Stimulated activated CD4-positive, alpha-beta T cell treated with anti-CD3 and anti-CD28 coated beads, Interleukin-15, amount 100 ng/mL, for 24 hours (primary cell): ENCODE measurements around the gene CIP2A.
"Not testable (repeated sequence)": the region's sequence is repeated elsewhere in the genome, so short reads cannot be mapped to it uniquely, and the experiment has no call there.

Experiments
- DNase-seq: peaks from one replicate; pipeline ENCODE4 v3.0.0-alpha.2; 2020

CIP2A gene

DNA sequence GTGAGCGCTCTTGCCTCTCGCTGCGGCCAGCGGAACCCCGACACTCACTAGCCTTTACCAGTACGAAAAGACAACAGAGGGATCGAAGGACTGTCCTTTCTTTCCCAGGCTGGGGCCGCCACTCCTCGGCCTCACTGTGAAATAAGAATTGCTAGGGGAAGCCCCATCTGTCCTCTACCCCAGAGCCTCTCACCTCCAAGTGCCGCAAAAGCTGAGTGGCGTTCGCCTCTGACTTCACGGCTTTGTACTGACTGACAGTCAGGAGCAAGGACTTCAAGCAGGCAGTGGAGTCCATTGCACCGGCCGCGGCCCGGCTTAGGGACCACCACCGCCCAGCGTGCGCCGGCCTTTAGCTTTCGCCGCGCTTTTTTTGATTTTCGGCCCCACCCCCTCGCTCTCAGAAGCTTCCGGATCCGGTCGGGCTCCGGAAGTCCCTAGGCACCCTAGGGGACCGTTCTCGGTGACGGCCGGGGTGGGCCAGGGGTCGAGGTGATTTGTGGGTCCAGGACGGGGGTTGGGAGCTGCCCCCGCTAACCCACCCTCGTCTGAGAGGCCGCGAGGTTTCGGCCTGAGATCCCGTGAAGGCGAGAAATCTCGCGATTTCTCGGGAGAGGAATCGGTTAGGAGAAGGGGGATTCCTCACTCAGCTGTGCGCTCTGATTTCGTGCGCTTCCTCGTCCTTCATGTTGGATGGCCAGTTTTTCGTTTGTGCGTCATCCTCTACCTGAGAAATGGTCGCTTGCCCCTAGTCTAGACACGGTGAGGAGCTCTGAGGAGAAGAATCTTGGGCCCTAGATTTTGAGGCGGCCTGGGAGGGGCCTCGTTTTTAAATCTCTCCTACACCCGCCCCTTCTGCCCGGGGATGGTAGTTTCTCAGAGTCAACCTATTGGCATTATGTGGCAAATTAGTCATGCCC, at the start of gene CIP2A, which contains the start of gene DZIP3:
TSS of gene CIP2A (minus strand) at position 358 of the 917 bp plus-strand sequence. CDS start at position 295, 63 bp downstream.
TSS of gene DZIP3 (plus strand) at position 642 of the 917 bp plus-strand sequence. CDS start 15,685 bp downstream, outside the sequence.
- peak; percentile 91 for DNase-seq

DNA sequence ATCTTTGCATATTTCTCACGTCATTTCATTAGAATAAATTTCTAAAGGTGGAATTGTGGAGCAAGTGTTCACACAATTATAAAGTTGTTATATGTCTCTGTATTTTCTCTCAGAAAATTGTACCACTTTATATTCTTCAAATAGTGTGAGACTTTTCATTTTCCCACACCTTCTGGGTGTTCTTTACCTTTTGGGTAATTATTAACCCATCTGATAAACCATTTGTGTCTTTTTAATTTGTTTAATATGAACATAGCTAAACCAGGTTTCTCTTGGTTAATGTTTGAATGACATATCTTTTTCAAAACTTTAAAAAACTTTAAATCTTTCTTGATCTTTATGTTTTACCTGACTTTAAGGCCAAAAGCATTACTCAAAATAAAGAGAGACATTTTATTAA, 40.7 kb upstream of the CIP2A start:
- DNase-seq = no peak

DNA sequence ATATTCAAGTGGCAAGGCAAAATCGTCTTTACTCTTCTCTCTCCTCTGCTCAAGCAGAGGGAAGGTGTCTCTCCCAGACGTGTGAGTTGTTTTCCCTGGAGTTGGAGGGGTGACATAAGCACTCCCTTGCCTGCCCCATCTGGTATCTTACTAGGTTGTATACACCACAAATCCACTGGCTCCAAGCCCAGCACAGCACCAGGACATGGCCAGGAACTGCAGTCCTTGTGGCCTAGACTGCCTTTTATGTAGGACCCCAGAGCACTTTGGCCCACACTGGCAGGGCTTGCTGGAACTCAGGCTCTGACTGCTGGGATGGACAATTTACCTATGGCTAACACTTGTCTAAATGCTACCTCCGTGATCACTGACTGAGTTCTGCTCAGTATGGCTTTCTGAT, 34.3 kb upstream of the CIP2A start:
- no peak for DNase-seq

DNA sequence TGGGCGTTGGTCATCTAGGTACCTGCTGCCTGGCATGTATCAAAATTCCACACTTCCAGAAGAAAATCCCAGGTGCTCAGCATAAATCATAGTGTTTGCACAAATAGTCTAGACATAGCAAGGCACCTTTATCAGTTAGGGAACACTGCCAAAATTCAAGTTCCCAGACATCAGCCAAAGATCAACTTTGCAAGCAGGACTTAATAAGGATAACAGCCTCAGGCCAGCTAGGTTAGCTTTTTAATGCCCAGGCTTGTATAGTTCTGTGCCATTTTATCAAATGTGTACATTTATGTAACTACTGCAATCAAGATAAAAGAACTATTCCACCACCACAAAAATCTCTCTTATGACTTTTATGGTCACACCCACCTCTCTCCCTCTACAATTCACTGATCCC, 31.0 kb upstream of the CIP2A start:
- no peak for DNase-seq

DNA sequence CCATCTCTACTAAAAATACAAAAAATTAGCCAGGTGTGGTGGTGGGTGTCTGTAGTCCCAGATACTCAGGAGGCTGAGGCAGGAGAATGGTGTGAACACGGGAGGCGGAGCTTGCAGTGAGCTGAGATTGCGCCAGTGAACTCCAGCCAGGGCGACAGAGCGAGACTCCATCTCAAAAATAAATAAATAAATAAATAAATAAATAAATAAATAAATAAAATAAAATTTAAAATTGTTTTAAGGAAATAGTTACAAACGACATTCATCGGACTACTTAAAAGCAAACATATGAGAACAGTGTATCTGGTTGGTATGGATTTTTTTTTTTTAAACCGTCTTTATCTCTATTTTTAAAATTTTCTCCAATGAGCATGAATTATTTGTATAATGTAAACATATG, 26.9 kb upstream of the CIP2A start:
- DNase-seq = not testable (repeated sequence)

DNA sequence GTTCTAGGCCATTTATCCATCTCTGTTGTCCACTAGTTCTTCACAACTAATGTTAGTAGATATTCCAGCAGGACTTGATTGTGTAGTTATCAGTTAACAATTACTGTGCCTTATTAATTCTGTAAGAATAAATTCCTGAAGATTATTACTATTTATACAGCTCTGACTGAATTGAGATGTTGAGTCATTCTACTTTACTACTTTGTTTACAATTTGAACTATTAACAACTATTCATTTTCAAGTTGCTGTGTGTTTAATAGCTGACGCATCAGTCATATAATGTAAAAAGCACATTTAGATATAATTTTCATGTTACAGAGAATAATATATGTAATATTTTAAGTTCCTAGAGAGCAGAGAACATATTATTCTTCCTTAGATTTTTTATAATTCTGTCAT, 21.4 kb upstream of the CIP2A start:
- DNase-seq = no peak

DNA sequence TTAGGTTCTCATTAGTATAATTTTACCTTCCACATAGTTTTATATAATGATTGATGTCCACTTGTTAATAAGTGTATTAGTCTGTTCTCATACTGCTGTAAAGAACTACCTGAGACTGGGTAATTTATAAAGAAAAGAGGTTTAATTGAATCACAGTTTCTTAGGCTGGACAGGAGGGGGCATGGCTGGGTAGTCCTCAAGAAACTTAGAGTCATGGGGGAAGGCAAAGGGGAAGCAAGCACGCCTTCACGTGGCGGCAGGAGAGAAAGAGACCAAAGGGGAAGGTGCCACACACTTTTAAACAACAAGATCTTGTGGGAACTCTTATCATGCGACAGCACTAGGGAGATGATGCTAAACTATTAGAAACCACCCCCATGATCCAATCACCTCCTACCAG, 19.5 kb upstream of the CIP2A start:
- DNase-seq = no peak

DNA sequence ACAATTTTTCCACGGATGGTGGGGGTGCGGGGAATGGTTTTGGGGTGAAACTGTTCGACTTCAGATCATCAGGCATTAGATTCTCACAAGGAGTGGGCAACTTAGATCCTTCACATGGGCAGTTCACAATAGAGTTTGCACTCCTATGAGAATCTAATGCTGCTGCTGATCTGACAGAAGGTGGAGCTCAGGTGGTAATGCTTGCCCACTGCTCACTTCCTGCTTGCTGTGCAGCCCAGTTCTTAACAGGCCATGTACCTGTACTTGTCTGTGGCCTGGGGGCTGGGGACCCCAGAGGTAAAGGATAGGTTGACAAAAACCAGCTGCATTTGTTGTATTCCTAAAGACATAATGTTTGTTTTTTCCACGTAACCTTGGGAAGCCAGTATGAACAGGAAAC, 16.3 kb upstream of the CIP2A start:
- DNase-seq = no peak

DNA sequence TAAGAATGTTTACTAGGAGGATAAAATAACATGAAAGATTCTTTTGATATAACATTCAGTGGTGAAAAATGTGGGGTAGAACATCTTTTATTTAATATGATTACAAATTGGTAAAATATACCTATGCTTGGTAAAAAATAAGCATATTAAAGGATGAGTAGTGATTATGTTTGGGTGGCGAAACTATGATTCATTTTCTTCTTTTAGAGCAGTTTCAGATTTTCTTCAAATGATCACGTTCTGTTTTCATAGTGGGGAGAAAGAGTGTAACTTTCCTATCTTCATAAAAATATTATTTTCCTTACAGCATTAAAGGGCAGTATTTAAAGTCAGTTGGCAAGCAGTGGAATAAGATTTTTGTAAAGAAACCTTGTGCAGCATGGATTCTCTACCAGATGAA, 15.8 kb upstream of the CIP2A start:
- no peak for DNase-seq

DNA sequence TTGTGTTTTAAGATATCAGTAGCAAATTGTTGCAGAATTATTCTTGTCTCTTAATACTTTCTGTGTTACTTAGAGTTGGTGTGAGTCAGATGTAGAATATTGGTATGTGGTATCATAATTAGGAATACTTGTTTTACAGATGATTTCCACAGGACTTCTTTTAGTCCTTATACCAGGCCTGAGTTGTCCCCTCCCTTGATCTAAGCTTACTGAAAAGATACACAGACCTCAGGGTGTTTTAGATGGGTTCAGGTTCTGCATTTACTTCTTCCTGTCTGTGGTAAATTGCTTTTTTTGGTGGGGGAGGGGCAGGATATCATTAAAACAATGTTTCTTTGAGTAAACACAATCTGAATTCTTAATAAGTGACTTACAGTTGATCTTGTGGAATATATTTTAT, 14.5 kb upstream of the CIP2A start:
- DNase-seq = no peak

DNA sequence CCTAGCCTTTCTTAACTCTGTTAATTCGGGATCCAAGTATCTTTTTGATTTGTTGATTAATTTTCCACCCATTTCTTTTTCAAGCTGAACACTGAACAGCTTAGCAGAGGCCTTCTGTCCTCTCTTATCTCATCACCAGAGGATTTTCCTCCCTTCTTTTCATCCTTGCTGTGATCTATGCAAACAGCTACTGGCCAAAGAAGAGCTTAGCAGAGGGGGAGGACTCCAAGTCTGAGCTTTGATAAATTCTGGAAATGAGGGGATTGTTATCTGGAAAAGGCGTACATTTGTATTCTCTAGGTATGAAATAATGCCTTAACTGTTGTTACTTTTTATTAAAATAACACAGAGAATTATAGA, 13.7 kb upstream of the CIP2A start:
- no peak for DNase-seq

DNA sequence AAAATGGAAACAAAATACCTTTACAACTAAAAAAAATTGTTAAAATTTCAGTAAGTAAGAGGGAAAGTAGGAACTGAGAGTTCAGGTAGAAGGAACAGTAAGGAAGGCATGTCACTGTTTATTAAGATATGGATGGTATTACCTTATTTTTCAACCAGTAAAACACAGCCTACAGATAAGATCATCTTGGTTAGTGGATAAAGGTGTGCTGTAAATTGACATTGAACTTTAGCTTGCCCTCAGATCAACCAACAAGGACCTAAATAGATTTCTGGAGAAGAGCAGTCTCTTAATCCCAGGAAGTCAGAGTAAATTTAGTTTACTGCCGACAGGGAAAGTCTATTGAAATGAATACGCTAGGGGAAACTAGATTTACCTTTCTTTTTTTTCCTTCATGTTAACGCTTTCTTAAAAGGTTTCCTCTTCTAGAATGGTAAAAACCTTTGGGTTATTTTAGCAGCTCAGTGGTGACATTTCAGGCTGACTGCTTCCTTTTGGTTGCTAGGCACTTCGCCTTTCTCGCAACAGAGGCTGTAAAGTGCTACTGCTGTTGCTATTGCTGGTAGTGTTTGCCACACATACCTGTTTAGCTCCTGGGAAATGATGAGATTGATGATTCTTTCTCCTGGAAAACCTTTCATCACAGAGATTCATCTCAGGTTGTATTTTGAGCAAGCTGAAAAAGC, 13.2 kb upstream of the CIP2A start:
- peak; percentile 20 for DNase-seq

DNA sequence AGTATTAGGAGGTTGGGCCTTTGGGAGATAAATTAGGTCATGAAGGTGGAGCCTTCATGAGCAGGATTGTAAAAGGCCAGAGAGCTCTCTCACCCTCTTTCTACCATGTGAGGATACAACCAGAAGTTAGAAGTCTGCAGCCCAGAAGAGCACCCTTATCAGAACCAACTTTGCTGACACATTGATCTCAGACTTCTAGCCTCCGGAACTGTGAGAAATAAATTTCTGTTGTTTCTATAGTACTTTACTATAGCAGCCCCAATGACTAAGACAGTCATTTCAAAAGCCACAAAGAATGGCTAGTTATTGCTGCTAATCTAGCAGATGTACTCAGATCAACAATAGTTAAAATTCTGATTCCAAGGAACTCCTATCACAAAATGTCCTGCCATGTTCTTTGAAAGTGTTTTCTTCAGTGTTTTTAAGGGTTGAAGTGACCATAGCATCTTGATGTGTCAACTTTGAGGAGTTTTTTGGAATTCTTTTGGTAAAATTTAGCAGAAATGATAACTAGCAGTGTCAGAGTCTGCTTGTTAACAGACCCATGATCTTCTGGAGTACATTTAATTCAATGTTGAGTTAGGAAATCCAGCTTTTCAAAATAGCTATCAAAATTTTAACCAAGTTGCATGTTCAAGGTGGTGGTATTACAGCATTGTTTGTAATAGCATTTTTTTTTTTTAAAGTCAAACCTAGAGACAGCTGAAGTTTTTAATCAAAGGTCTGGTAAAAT, 10.6 kb upstream of the CIP2A start:
- DNase-seq = no peak

DNA sequence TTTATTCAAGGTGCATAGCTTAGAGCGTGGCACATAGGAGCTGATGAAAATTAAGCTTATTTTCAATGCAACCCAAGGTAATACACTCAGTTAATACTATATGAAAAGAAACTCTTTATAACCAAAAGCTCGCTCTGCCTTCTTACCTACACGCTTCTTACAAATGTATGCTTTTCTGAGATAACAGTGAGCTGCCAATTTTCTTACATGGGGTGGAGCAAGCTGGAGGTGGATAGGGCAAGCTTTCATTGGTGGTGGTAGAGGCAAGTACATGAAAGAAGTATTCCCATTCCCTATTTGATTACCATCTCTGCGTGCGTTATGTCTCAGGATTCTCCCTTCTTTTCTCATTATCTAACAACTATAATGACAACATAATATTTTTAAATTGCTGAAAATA, 9.1 kb upstream of the CIP2A start:
- no peak for DNase-seq

DNA sequence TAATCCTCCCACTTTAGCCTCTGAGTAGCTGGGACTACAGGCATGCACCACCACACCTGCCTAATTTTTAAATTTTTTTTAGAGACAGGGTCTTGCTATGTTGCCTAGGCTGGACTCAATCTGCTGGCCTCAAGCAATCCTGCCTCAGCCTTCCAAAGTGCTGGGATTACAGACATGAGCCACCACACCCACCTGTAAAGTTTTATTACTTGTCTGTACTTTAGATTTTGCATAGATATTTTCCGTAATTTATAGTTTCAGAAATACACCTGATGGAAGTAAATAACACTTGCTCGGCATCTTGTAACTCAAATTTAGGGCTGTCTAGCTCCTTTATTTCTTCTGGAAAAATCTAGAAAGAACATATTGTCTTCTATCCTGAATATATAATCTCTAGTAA, 6.1 kb upstream of the CIP2A start:
- no peak for DNase-seq

DNA sequence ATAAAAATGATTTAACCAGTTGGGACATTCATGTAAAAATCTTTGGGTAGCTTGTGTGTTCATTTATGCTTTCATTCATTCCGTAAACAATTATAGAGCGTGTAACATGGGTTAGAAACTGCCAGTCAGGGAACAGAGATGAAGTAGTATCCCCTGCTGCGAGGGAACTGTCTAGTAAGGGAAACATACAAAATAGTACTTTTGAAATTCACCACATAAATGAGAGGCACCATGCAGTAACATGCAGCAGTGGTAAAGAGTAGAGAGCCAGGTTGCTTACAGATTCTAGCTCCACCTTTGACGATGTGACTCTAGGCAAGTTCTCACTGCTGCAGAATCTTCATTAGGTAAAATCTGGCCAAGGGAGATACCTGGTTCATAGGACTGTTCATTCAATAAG, 1.2 kb upstream of the CIP2A start:
- DNase-seq = no peak

DNA sequence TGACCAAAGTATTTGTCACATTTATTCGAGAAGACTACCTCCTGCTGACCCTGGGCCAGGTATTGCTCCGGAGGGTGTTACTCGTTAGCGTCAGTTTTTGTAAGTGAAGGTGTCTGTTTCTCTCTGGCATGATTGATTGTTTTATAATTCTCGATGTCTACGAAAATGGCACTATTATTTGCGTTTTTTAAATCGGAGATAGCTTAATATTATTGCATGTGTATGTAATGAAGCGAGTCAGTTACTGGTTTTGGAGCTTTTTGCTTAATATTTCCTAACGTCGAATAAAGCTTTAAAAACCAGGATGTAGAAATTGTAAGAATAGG, 723 bp upstream of the CIP2A start:
- DNase-seq = no peak

DNA sequence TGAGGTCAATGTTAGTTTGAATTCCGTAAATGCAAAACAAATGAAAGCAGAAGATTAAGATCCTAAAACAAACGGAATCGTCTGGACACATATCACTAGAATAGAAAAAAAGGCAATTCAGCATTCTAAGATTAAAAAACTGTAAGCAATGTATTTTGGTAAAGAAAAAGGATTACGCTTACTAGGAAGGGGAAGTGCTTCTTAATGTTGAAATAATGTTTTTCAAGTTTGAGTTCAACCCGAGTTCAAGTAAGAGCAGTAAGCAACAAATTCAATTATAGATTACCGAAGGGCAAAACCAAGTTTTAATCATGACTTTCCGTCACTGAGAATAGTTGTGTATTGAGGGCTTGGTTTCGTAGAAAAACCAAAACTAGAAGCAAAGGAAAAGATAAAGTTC, 637 bp downstream of the CIP2A start:
- DNase-seq = no peak

DNA sequence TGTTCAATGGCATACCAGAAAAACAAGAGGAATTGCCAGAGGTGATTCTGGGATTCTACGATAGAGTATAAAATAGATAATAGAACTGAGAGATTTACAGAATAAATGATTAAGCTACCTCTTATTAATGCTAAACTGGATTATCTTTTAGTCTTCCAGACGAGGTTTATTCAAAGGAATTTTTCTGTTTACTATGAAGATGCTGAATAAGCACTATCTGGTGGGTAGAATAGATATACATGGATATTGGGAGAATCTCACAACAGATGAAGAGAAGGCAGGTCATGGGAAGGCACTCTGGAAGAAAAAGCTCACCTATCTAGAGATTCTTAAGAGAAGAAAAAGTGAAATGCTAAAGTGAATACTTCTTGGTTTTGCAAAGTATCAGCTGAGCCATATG, 11.2 kb downstream of the CIP2A start:
- DNase-seq = no peak

DNA sequence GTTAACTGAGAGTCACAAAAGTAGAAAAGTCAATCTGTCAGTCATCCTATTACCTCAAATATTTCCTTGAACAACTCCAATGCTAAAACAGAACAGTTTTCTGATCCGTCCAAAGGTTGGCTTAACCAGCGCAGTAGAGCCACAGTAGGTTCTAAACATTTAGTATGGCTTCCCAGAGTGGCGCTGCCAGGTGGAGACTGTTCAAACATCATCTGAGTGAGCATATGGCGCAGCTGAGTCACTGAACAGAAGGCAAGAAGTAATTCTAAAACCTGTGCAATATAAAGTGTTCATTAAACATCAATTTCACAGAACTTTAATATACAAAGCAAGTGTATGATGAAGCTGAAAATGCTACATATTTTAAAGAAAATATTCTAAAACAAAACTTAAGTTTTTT, 19.9 kb downstream of the CIP2A start:
- DNase-seq = no peak

DNA sequence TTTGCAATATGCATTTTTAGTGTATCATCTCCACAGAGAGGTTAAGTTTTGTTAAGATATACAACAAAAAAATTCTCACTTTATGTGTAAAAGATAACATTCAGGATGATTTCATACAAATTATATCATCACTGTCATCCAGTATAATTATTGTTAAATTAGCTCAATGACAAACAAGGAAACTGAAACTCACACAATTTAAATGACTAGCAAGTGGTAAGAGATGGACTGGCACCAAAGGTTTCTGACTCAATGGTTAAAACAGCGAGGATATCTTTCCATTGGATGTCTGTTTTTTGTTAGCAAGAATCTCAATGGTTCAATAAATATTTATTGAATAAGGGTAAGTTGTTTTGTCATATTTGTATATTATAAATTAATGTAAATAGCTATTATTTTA, 22.6 kb downstream of the CIP2A start:
- DNase-seq = no peak

DNA sequence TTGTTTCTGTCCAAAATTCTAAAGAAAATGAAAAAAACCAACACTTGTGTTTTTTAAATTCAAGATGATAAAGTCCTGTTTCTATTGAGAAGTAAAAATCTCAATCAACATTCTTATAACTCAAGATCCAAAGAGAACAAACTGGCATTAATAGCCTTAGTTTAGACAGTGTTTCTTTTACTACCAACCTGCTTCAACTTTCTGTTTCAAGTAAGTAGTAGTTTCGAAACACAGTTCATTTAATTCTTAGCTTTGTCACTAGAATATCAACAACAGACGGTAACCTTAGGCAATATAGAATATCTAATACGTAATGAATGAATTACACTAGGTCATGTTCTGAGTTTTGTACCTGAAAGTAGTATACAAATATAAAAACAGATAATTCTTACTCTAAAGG, 23.7 kb downstream of the CIP2A start:
- DNase-seq = no peak

DNA sequence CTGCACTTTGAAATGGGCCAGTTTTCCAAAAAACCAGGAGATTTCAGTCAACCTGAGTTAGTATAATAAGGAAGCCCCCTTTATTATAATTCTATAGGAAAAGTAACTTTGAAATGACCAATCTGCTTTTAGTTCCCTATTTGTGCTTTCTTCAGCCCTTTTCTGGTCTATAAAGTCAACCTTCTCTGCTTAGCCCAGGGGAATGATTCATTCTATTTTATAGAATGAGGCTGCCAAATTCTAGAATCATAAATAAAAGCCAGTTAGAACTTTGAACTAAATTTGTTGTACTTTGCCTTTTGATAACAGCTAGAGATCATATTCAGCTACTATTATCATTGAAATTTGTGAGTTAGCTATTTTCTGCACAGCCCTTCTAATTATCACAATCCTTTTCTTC, 24.7 kb downstream of the CIP2A start:
- DNase-seq = no peak

DNA sequence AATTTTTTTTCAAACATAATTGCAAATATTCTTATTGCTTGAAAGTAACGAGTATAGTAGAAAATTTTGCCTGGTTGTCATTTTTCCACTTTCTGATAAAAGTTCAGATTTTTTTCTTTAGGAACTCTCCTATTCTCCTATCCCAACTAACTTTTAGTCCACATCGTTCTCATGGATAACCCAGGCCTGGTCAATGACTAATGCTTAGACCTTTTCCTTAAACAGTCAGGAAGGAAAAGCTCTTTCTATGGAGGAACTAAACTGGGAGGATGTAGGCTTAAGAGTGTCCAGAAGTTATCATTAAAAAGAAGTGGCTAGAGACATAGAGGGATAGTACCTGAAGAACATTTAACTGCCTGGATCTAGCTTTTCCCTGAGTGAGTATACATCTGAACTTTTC, 26.7 kb downstream of the CIP2A start:
- no peak for DNase-seq
